NT2/D1 (cell line): ENCODE results near the gene ADAM15.

ENCODE experiments used
- DNase-seq: peaks from one replicate; pipeline ENCODE4 v3.0.0-alpha.2; 2011; ENCODE audit warnings: low read depth, low spot score
- H3K27me3 ChIP-seq: 2 replicates; pipeline ENCODE4 v1.6.0; 2011; ENCODE audit warnings: mild to moderate bottlenecking; ENCODE audit not compliant: insufficient read length, insufficient read depth
- H3K36me3 ChIP-seq: 2 replicates; pipeline ENCODE4 v1.6.1; 2011; ENCODE audit warnings: mild to moderate bottlenecking, low read length, mixed read lengths; ENCODE audit not compliant: insufficient read depth, insufficient read length
- H3K4me1 ChIP-seq: 2 replicates; pipeline ENCODE4 v1.5.1; 2011; ENCODE audit not compliant: insufficient read depth, insufficient read length
- H3K4me3 ChIP-seq: 2 replicates; pipeline ENCODE4 v1.5.1; 2011; ENCODE audit warnings: low read depth; ENCODE audit not compliant: insufficient read length
- H3K9ac ChIP-seq: 2 replicates; pipeline ENCODE4 v1.6.0; 2011; ENCODE audit warnings: low read depth; ENCODE audit not compliant: insufficient read length
- H3K9me3 ChIP-seq: 2 replicates; pipeline ENCODE4 v1.5.1; 2011; ENCODE audit warnings: mild to moderate bottlenecking, low read length; ENCODE audit not compliant: insufficient read depth
- SUZ12 ChIP-seq: IDR thresholded peaks from 2 replicates; pipeline ENCODE4 v1.6.1; 2011; ENCODE audit not compliant: insufficient read length, insufficient read depth; ENCODE audit errors: extremely low read depth
- YY1 ChIP-seq: IDR thresholded peaks from 2 replicates; pipeline ENCODE4 v1.6.1; 2011; ENCODE audit not compliant: insufficient read length, insufficient read depth
- ZNF274 ChIP-seq: IDR thresholded peaks from 2 replicates; pipeline ENCODE4 v1.6.1; 2011; ENCODE audit warnings: mild to moderate bottlenecking, low read depth, low read length

ADAM15 gene

DNA sequence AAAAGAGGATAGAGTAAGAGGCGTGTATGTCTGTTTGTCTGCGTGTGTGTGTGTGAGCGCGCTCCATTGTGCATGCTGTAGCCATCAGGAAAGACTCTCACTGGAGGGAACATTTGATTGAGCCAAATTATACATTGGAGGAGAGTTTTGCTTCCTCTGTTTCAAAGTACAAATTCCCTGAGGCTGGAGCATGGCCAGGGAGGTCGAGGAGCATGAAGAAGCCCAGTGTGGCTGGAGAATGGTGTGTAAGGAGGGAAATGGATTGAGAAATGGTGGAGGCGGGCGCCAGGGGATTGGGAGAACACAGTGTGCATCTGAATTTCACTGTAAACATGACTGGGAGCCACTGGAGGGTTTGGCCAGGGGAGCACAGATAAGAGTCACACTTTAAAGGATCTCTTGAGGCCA is 54.5 kb downstream of the ADAM15 start:
- H3K27me3 ChIP-seq = no peaks in the 10 kb centered on the region
- no peak for DNase-seq
- H3K9ac ChIP-seq = no peak overlapping the region
- no peaks in the 10 kb centered on the region for H3K36me3 ChIP-seq
- H3K4me3 ChIP-seq = no peak overlapping the region
- peaks cover 2% of the 10 kb centered on the region for H3K4me1 ChIP-seq
- TF ChIP-seq SUZ12 (no peak), ZNF274 (no peak), YY1 (no peak)
- no peaks in the 10 kb centered on the region for H3K9me3 ChIP-seq

DNA sequence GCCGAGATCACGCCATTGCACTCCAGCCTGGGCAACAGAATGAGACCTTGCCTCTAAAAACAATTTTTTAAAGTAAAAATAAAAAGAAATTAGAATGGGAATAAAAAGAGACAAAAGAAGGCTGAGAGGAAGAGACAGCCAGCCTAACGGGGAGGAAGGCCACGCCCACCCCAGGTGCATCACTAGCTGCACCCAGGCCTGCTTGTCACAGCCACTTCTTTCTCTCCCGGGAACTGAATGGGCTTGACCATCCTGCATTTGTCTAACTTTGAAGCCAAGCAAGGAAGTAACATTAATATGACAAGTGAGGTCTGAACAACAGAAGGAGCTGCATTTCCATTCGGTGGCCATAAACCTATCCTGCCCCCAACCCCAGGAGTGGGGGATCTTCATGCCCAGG is 55.7 kb downstream of the ADAM15 start:
- TF ChIP-seq SUZ12 = no peak
- TF ChIP-seq YY1 = no peak
- TF ChIP-seq ZNF274 = no peak
- Histone ChIP-seq H3K4me1 (peaks cover 5% of the 10 kb centered on the region), H3K4me3 (no peak overlapping the region), H3K9me3 (no peaks in the 10 kb centered on the region), H3K9ac (no peak overlapping the region), H3K36me3 (no peaks in the 10 kb centered on the region), H3K27me3 (no peaks in the 10 kb centered on the region)
- no peak for DNase-seq

DNA sequence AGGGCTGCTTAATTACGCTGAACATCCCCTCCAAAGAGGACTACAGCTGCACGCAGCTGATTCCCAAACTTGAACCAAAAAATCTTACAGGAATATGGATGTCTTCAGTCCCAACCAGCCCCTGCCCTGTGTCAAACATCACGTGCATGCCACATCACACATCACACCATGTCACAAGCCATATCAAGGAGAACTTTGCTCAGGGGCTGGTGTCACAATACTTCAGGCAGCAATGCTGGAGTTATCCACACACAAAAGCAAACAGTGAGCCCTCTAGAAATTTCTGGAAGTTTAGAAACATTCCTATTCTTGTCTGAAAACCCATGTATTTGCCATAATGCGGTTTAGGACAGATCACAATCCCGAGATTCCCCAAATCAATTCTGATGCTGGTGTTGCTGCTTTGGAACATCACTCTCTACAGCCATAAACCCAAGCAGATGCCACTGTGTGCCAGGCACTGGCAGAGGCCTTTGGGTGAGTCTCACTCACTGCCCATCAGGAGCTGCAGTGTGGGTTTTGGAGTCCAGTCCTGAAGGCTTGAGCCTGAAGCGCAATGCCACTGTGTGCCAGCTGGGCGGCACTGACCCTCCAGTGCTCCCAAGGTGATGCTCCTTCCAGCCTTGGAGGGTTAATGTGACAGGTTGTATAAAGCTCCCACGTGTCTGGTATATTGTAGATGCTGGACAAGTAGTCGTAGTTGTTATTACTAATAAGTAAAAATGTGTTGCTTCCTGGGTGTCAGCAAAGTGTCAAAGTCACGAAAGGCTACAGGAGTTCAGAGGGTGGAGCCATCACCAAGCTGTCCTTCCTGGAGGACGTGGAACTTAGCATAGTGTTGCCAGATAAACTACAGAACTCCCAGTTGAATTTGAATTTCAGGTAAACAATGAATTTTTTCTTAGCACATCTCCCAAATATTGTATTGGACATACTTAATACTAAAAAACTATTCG is 56.5 kb downstream of the ADAM15 start:
- DNase-seq = no peak
- Histone ChIP-seq H3K4me3 (no peak overlapping the region), H3K9me3 (no peaks in the 10 kb centered on the region), H3K36me3 (no peaks in the 10 kb centered on the region), H3K4me1 (peaks cover 9% of the 10 kb centered on the region), H3K27me3 (no peaks in the 10 kb centered on the region), H3K9ac (no peak overlapping the region)
- TF ChIP-seq SUZ12 (no peak), YY1 (no peak), ZNF274 (no peak)

DNA sequence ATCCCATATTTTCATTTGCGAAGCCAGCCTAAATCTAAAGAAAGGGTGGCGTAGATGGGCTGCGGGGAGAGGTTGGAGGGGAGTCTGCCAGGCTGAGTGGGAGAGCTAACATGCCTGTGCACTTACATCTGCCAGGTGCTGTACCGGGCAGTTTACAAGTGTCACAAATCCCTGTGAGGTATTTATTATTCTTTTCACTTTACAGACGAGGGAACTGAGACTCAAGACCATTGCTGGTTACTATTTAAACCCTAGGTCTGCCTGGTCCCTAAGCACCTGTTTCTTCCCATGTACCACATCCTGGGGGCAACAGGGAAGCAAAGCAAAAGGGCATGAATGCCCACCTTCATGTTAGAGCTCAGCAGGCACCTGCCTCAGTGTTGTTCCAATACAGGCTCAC is 57.2 kb downstream of the ADAM15 start:
- DNase-seq = no peak
- H3K9me3 ChIP-seq = no peaks in the 10 kb centered on the region
- TF ChIP-seq ZNF274 = no peak
- no peak for TF ChIP-seq SUZ12
- no peak for TF ChIP-seq YY1
- H3K4me3 ChIP-seq = no peak overlapping the region
- H3K9ac ChIP-seq = no peak overlapping the region
- peaks cover 9% of the 10 kb centered on the region for H3K4me1 ChIP-seq
- no peaks in the 10 kb centered on the region for H3K36me3 ChIP-seq
- no peaks in the 10 kb centered on the region for H3K27me3 ChIP-seq

DNA sequence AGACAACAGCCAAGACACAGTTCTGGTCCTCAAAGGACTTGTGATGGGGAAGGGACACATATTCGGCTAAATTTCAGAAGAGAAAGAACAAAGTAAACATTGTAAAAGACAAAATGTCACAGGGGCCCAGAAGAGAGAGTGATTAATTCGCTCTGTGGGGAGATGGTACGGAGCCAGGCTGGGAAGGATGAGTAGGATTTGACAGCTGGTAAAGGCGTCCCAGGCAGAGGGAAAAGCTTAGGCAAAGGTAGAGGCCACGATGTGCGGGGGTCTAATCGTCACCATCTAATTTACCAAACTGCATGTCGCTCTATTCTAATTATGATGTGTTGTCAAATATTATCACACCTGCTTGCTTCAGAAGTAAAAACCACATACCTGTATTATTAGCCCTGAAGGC is 59.3 kb downstream of the ADAM15 start:
- no peaks in the 10 kb centered on the region for H3K9me3 ChIP-seq
- no peaks in the 10 kb centered on the region for H3K36me3 ChIP-seq
- no peaks in the 10 kb centered on the region for H3K27me3 ChIP-seq
- no peak for TF ChIP-seq SUZ12
- TF ChIP-seq YY1 = no peak
- no peak for TF ChIP-seq ZNF274
- H3K4me1 ChIP-seq = peaks cover 9% of the 10 kb centered on the region
- no peak for DNase-seq
- H3K4me3 ChIP-seq = no peak overlapping the region
- H3K9ac ChIP-seq = no peak overlapping the region

DNA sequence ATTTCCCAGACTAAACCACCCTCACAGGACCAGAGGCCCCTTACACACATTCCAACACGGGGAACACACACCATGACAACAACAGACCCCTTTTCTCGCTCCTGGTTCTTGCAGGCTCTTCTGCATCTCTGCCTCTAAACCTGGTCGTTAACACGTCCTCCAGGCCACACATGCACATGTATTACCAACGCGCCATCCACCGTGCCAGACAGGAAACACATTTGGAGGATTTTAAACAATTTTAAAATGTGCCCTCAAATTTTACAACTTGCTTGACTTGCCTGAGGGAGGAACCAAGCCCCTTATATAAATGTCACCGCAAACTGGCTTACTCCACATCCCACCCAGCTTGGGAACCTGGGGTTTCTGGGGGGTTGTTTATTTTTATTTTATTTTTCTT is 59.7 kb downstream of the ADAM15 start:
- no peaks in the 10 kb centered on the region for H3K27me3 ChIP-seq
- H3K9me3 ChIP-seq = no peaks in the 10 kb centered on the region
- no peak for DNase-seq
- TF ChIP-seq SUZ12 = no peak
- TF ChIP-seq ZNF274 = no peak
- no peak for TF ChIP-seq YY1
- H3K9ac ChIP-seq = no peak overlapping the region
- no peaks in the 10 kb centered on the region for H3K36me3 ChIP-seq
- H3K4me3 ChIP-seq = no peak overlapping the region
- peaks cover 9% of the 10 kb centered on the region for H3K4me1 ChIP-seq
